ENCODE measurements around the gene TRRAP. TPM values are rescaled to one million over a fixed set of nuclear protein-coding genes. Genes with fewer than 3 reads are reported as not detected.

TRRAP gene
- total and polyA plus RNA-seq, 2 of the 4 experiments (the other 2 are of a cell fraction), result 12.5 to 18.1 TPM

DNA sequence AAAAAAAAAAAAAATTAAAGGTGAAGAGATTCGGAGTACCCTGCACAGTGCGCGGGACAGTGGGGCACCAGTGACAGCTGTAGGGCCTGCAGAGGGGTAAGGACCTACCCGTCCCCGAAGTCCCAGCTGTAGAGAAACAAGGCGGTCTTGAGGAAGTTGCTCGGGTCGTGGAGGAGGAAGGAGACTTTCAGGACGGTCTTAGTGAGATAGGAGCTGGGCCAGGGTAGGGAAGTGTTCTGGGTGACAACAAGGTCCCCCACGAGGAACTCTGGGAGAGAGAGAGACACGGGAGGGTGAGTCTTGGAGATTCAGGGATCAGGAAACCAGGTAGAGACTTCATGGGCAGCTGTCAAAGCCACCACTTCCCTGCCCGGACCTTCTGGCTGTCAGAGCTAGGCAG, 18.3 kb upstream of the TRRAP start:
- in situ Hi-C loops (cut with MboI; ENCODE audit: low sequenced_read_pairs) (no loop called here), intact Hi-C loops (cut with micrococcal nuclease) (no loop called here), dilution Hi-C loops (cut with HindIII; ENCODE audit: low sequenced_read_pairs, unreplicated experiment) (no loop called here)
- Histone ChIP-seq H4K20me1 (ENCODE audit: insufficient read depth, low read length) (no peaks in the 10 kb centered on the region), H3K56ac (ENCODE audit: extremely low read depth, insufficient read depth, low read length) (no peak overlapping the region), H3K9me1 (ENCODE audit: insufficient read depth, low read length) (peaks cover 6% of the 10 kb centered on the region), H3K9ac (ENCODE audit: low read depth, low read length) (no peak overlapping the region), H3K18ac (ENCODE audit: low read depth, low read length) (no peak overlapping the region), H3K4me1 (ENCODE audit: control insufficient read depth, insufficient read depth, low read length) (peaks cover 2% of the 10 kb centered on the region), H3K27me3 (ENCODE audit: control insufficient read depth, insufficient read depth, low read length) (no peaks in the 10 kb centered on the region), H3K23ac (ENCODE audit: low read depth, low read length) (no peak overlapping the region), H2AK5ac (ENCODE audit: low read depth, low read length) (no peak overlapping the region; the same call in 1 of the 2 replicates), H3K27ac (ENCODE audit: insufficient read depth, low read length) (no peak overlapping the region), H2AFZ (replicated peaks; ENCODE audit: low read length, poor library complexity) (no peak overlapping the region), H3K14ac (replicated peaks; ENCODE audit: low read depth, low read length) (no peak overlapping the region), H3K4ac (ENCODE audit: low read depth, low read length) (no peak overlapping the region), H3K79me1 (ENCODE audit: low read depth in 1 of 2, low read length in 2 of 2) (peaks cover 0 to 3% of the 10 kb centered on the region in 2 experiments; a peak in 1 of 4 replicates), H2BK120ac (ENCODE audit: low read depth, low read length) (no peak overlapping the region), H3K4me3 (ENCODE audit: insufficient read depth, low read depth, low read length) (no peak overlapping the region), H2BK5ac (ENCODE audit: low read depth, low read length, poor library complexity, severe bottlenecking) (no peak overlapping the region), H3K36me3 (ENCODE audit: control insufficient read depth, insufficient read depth, low read length) (no peaks in the 10 kb centered on the region), H2AK9ac (replicated peaks; ENCODE audit: low read depth, low read length, poor library complexity) (no peak overlapping the region), H3K9me3 (ENCODE audit: control insufficient read depth, insufficient read depth, low read length) (no peaks in the 10 kb centered on the region), H4K5ac (ENCODE audit: low read depth, low read length) (no peak overlapping the region), H3K4me2 (ENCODE audit: low read depth, low read length) (no peak overlapping the region), H4K8ac (ENCODE audit: low read depth in 2 of 2, low read length in 2 of 2) (no peak overlapping the region), H2BK20ac (ENCODE audit: low read depth, low read length) (no peak overlapping the region), H2BK15ac (ENCODE audit: low read depth, low read length) (no peak overlapping the region), H4K91ac (ENCODE audit: insufficient read depth, low read depth, low read length) (no peak overlapping the region)
- ChIA-PET CTCF (no interaction called here), POLR2A (ENCODE audit: unreplicated experiment) (no interaction called here)
- TF ChIP-seq, protein P1, sequence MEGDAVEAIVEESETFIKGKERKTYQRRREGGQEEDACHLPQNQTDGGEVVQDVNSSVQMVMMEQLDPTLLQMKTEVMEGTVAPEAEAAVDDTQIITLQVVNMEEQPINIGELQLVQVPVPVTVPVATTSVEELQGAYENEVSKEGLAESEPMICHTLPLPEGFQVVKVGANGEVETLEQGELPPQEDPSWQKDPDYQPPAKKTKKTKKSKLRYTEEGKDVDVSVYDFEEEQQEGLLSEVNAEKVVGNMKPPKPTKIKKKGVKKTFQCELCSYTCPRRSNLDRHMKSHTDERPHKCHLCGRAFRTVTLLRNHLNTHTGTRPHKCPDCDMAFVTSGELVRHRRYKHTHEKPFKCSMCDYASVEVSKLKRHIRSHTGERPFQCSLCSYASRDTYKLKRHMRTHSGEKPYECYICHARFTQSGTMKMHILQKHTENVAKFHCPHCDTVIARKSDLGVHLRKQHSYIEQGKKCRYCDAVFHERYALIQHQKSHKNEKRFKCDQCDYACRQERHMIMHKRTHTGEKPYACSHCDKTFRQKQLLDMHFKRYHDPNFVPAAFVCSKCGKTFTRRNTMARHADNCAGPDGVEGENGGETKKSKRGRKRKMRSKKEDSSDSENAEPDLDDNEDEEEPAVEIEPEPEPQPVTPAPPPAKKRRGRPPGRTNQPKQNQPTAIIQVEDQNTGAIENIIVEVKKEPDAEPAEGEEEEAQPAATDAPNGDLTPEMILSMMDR (conservative IDR thresholded peaks at IDR 0.05; ENCODE audit: low read depth, low read length), result no peak
- TF ChIP-seq RFX5 (IDR thresholded peaks at IDR 0.05; ENCODE audit: low read depth, low read length), result no peak
- no peak for TF ChIP-seq MAZ (IDR thresholded peaks at IDR 0.05; ENCODE audit: borderline replicate concordance, low read depth, low read length)
- no peak for TF ChIP-seq CHD1 (IDR thresholded peaks at IDR 0.05; ENCODE audit: low read depth, low read length)
- TF ChIP-seq FOS (IDR thresholded peaks at IDR 0.05; ENCODE audit: low read depth, low read length), result no peak
- no peak for TF ChIP-seq RAD21 (IDR thresholded peaks at IDR 0.05; ENCODE audit: low read length)
- no peak for TF ChIP-seq NFE2L2 (IDR thresholded peaks at IDR 0.05; ENCODE audit: low read depth, low read length)
- no peak for TF ChIP-seq MXI1 (IDR thresholded peaks at IDR 0.05; ENCODE audit: borderline replicate concordance, low read depth, low read length)
- TF ChIP-seq, protein P2, sequence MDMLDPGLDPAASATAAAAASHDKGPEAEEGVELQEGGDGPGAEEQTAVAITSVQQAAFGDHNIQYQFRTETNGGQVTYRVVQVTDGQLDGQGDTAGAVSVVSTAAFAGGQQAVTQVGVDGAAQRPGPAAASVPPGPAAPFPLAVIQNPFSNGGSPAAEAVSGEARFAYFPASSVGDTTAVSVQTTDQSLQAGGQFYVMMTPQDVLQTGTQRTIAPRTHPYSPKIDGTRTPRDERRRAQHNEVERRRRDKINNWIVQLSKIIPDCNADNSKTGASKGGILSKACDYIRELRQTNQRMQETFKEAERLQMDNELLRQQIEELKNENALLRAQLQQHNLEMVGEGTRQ (IDR thresholded peaks at IDR 0.05; ENCODE audit: low read depth, low read length), result no peak
- no peak for TF ChIP-seq SMC3 (IDR thresholded peaks at IDR 0.05; ENCODE audit: low read depth, low read length)
- TF ChIP-seq RCOR1 (IDR thresholded peaks at IDR 0.05; ENCODE audit: insufficient replicate concordance, low read length), result no peak
- TF ChIP-seq CEBPB (IDR thresholded peaks at IDR 0.05; ENCODE audit: low read depth, low read length), result no peak
- TF ChIP-seq, protein P3, sequence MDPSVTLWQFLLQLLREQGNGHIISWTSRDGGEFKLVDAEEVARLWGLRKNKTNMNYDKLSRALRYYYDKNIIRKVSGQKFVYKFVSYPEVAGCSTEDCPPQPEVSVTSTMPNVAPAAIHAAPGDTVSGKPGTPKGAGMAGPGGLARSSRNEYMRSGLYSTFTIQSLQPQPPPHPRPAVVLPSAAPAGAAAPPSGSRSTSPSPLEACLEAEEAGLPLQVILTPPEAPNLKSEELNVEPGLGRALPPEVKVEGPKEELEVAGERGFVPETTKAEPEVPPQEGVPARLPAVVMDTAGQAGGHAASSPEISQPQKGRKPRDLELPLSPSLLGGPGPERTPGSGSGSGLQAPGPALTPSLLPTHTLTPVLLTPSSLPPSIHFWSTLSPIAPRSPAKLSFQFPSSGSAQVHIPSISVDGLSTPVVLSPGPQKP (IDR thresholded peaks at IDR 0.05; ENCODE audit: borderline replicate concordance, low read depth, low read length), result no peak
- no peak for TF ChIP-seq MAFK (IDR thresholded peaks at IDR 0.05; ENCODE audit: low read depth, low read length)
- TF ChIP-seq POLR2A (IDR thresholded peaks at IDR 0.05; ENCODE audit: low read depth, low read length), result no peak
- no peak for TF ChIP-seq BHLHE40 (IDR thresholded peaks at IDR 0.05; ENCODE audit: low read depth, low read length)
- DNase-seq, result no peak
- 64% methylated on average over 6 of the region's 12 CpGs; no CpG with 5 or more reads in 1 of the 2 experiments for WGBS, 2 experiments (ENCODE audit: extremely low coverage in 2 of 2, insufficient read length in 1 of 2)
- no TSS peak for BruUV-seq (replicated peaks)
- no peak for ATAC-seq (ENCODE audit: low read depth)
